Activated T-helper 1 cell treated with anti-CD3 and anti-CD28 coated beads, Interleukin-12 subunit alpha, Interleukin-12 subunit beta, Interleukin-2, Interleukin-4 antibody, amounts not matched to agents 30 ng/mL and 10 ng/mL and 1 ng/mL, durations not matched to agents 14 hours and 24 hours and 36 hours (primary cell): ENCODE measurements around the gene CEP164. TPM values are rescaled to one million over a fixed set of nuclear protein-coding genes. Genes with fewer than 3 reads are reported as not detected.

ENCODE experiments used
- DNase-seq: peaks from one replicate; pipeline ENCODE4 v3.0.0; 2021; ENCODE audit warnings: low spot score
- H3K27ac Mint-ChIP-seq: one replicate; pipeline ENCODE4 v1.8.0; 2021; ENCODE audit warnings: mild to moderate bottlenecking, mixed read lengths
- H3K27me3 Mint-ChIP-seq: one replicate; pipeline ENCODE4 v1.8.0; 2022; ENCODE audit warnings: mild to moderate bottlenecking, moderate library complexity, mixed read lengths; ENCODE audit not compliant: insufficient read depth
- H3K36me3 Mint-ChIP-seq: one replicate; pipeline ENCODE4 v1.8.0; 2021; ENCODE audit warnings: low read depth, mixed read lengths
- H3K4me1 Mint-ChIP-seq: one replicate; pipeline ENCODE4 v1.8.0; 2021; ENCODE audit warnings: low read depth, mixed read lengths
- H3K4me3 Mint-ChIP-seq: one replicate; pipeline ENCODE4 v1.8.0; 2021; ENCODE audit warnings: mild to moderate bottlenecking, moderate library complexity, mixed read lengths
- H3K9me3 Mint-ChIP-seq: one replicate; pipeline ENCODE4 v1.8.0; 2021; ENCODE audit warnings: mixed read lengths
- intact Hi-C: fragments of 100-400 bp; cut with micrococcal nuclease; formaldehyde crosslinking; loops from one replicate; pipeline ENCODE4 v1.15.1; 2024
- total RNA-seq: library from RNA; stranded (reverse); gene quantifications from 2 replicates; pipeline ENCODE4 v1.2.3, GENCODE V29; 2022

CEP164 gene
- total RNA-seq, 1 donor from 2014 or later, result 37.2 TPM

- no peak for DNase-seq
- Mint-ChIP-seq H3K36me3 (peaks cover 6% of the 10 kb centered on the region), H3K9me3 (no peaks in the 10 kb centered on the region), H3K27ac (no peak overlapping the region), H3K4me1 (no peaks in the 10 kb centered on the region), H3K4me3 (no peak overlapping the region), H3K27me3 (no peaks in the 10 kb centered on the region)
- intact Hi-C loops, result no loop called here
Observed at GRCh38 chr11:117413616-117414015, 86.0 kb downstream of the CEP164 start.

DNA sequence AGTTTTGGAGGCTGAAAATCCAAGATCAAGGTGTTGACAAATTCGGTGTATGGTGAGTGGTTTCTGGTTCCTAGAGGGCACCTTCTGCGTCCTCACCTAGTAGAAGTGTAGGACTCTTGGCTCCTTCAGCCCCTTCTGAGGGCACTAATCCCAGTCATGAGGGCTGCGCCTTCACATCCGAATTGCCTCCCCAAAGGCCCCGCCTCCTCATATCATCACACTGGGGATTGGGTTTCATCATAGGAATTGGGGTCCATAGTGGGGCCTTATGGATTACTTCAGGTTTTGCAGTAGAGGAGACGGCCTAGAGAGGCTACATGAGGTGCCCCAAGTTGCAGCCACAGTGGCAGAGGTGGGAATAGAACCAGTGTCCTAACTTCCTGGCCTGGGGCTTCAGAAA is 87.1 kb downstream of the CEP164 start:
- H3K9me3 Mint-ChIP-seq, result no peaks in the 10 kb centered on the region
- no peak for DNase-seq
- no peak overlapping the region for H3K4me3 Mint-ChIP-seq
- no peaks in the 10 kb centered on the region for H3K4me1 Mint-ChIP-seq
- no peaks in the 10 kb centered on the region for H3K27me3 Mint-ChIP-seq
- no peak overlapping the region for H3K27ac Mint-ChIP-seq
- intact Hi-C loops, result no loop called here
- peaks cover 2% of the 10 kb centered on the region for H3K36me3 Mint-ChIP-seq

DNA sequence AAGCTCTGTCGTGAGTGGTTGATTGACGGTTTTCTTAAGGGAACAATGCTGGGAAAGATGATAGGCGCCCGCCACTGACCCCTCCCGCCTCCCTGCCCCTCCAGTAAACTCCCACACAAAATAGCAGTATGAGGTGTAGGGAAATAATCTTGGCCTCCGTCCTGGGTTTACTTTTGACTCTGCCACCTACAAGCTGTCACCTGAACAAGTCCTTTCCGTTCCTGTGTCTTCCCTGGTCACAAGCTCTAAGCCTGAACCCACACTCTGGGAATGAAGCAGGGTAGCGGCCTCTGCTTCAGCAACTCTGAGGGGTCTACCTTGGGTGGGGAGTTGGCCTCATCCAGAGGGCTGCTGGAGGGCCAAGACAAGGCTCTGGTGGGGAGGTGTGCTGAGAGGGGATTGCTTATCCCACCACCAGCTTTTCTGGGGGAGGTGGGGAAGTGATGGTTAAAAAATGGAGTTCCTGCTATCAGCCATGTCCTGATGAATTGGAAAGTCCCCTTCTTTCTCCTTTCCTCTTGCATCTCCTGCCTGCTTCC is 87.8 kb downstream of the CEP164 start:
- intact Hi-C loops, result no loop called here
- Mint-ChIP-seq H3K4me1 (no peaks in the 10 kb centered on the region), H3K27me3 (no peaks in the 10 kb centered on the region), H3K9me3 (no peaks in the 10 kb centered on the region), H3K36me3 (no peaks in the 10 kb centered on the region), H3K27ac (no peak overlapping the region), H3K4me3 (no peak overlapping the region)
- DNase-seq, result no peak

- no peak overlapping the region for H3K4me3 Mint-ChIP-seq
- H3K4me1 Mint-ChIP-seq, result no peaks in the 10 kb centered on the region
- H3K27me3 Mint-ChIP-seq, result no peaks in the 10 kb centered on the region
- DNase-seq, result no peak
- intact Hi-C loops, result no loop called here
- no peak overlapping the region for H3K27ac Mint-ChIP-seq
- H3K9me3 Mint-ChIP-seq, result no peaks in the 10 kb centered on the region
- H3K36me3 Mint-ChIP-seq, result no peaks in the 10 kb centered on the region
Observed at GRCh38 chr11:117417342-117417741, 89.7 kb downstream of the CEP164 start.

GRCh38 chr11:117417856-117418255 is 90.2 kb downstream of the CEP164 start:
- DNase-seq, result no peak
- Mint-ChIP-seq H3K9me3 (no peaks in the 10 kb centered on the region), H3K4me3 (no peak overlapping the region), H3K36me3 (no peaks in the 10 kb centered on the region), H3K4me1 (no peaks in the 10 kb centered on the region), H3K27ac (no peak overlapping the region), H3K27me3 (no peaks in the 10 kb centered on the region)
- intact Hi-C loops, result no loop called here

DNA sequence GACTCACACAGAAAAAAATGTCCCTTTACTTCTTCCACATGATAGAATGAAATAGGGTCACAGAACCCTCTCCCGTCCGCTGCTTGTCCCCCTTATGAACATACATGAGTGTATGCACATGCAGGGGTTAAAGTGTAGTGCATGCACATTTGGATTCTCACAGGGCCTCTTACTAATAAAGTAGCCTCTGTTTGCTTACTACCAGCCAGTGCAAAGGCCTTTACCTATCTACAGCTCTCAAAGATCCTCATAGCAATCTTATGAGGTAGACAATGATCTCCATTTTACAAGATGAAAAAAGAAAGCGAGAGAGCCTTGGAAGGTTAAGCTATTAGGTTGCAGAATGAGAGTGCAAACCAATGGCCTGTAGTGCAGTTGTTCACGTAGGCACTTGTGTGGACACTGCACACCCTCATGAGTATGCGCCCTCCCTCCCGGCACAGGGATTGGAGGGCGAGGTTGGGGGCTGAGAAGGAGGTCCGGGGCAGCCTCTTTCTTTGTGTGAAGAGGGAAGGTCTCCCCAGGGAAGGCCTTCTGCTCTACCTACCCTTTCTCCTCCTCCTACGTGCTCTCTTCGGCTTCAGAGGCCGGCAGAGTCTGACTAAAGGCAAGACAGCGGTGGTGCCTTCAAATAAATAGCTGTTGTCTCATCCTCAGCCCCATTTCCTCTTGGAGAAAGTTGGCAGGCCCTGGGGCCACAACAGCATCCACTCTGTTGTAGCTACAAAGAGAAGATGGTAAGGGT is 91.3 kb downstream of the CEP164 start:
- Mint-ChIP-seq H3K27me3 (no peaks in the 10 kb centered on the region), H3K4me3 (no peak overlapping the region), H3K4me1 (no peaks in the 10 kb centered on the region), H3K27ac (no peak overlapping the region), H3K9me3 (no peaks in the 10 kb centered on the region), H3K36me3 (no peaks in the 10 kb centered on the region)
- no peak for DNase-seq
- intact Hi-C loops, result no loop called here

GRCh38 chr11:117419482-117420142 is 92.0 kb downstream of the CEP164 start:
- Mint-ChIP-seq H3K4me1 (no peaks in the 10 kb centered on the region), H3K4me3 (no peak overlapping the region), H3K27ac (no peak overlapping the region), H3K9me3 (no peaks in the 10 kb centered on the region), H3K27me3 (no peaks in the 10 kb centered on the region), H3K36me3 (no peaks in the 10 kb centered on the region)
- no peak for DNase-seq
- intact Hi-C loops, result loop anchor here (10.0 kb wide), 1 partner anchor 635 kb away; no protein-coding TSS in a partner anchor

DNA sequence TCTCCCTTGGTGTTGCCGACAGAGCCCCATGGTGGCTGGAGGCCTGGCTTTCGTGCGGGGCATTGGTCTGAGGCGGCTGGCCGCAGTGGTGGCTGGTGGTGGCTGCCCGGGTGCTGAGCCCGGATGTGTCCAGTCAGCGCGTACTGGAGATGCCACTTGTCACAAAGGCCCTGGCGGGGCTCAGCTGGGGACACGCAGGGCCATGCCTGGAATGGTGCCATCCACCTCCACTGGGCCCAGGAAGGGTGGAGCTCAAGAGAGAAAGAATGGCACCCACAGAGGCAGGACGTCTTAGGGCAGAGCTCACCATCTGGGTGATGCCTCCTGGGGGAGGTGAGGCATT is 92.5 kb downstream of the CEP164 start:
- Mint-ChIP-seq H3K9me3 (no peaks in the 10 kb centered on the region), H3K27ac (no peak overlapping the region), H3K27me3 (no peaks in the 10 kb centered on the region), H3K4me1 (no peaks in the 10 kb centered on the region), H3K36me3 (no peaks in the 10 kb centered on the region), H3K4me3 (no peak overlapping the region)
- DNase-seq, result no peak
- intact Hi-C loops, result loop anchor here (10.0 kb wide), 1 partner anchor 635 kb away; no protein-coding TSS in a partner anchor

- Mint-ChIP-seq H3K27ac (no peak overlapping the region), H3K4me3 (no peak overlapping the region), H3K36me3 (no peaks in the 10 kb centered on the region), H3K9me3 (no peaks in the 10 kb centered on the region), H3K27me3 (no peaks in the 10 kb centered on the region), H3K4me1 (no peaks in the 10 kb centered on the region)
- no peak for DNase-seq
- intact Hi-C loops, result loop anchor here (10.0 kb wide), 1 partner anchor 634 kb away; no protein-coding TSS in a partner anchor
Observed at GRCh38 chr11:117420598-117420997, 92.9 kb downstream of the CEP164 start.

DNA sequence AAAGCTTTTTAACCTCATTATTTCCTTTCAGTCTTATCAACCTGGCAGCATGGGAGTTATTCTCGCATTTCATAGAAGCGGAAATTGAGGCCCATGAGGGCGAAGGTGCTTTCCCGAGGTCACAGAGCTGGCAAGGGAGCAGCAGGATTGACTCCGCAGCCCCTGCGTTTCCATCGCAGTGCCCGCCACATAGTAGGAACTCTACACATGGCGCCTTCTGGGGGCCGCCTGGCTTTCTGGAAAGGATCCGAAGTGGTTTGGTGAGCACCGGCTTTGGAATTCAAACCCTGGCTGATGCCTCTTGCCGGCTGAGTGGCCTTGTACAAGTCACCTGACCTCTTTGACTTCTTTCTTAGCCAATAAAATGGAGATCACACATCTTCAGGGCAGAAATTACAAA is 93.4 kb downstream of the CEP164 start:
- intact Hi-C loops, result loop anchor here (10.0 kb wide), 1 partner anchor 634 kb away; no protein-coding TSS in a partner anchor
- Mint-ChIP-seq H3K9me3 (no peaks in the 10 kb centered on the region), H3K27ac (no peak overlapping the region)

DNA sequence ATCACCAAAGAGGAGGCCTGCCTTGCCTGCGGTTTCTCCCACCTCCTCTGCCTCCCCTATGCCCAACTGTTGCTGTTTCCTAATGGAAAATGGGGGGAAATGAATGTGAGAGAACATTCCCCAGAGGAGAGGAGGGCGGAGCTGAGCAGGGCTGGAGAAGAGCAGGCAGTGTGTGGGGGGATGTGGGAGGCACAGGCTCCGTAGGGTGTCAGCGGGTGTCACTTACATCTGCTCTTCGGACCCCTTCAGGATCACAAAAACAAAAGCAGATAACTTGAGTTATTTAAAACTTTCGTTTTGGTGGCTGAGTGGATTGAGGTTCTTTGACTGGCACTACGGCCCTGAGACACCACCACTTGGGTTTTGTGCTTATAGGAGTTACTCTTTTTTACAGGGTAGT is 93.8 kb downstream of the CEP164 start:
- H3K4me3 Mint-ChIP-seq, result no peak overlapping the region
- no peaks in the 10 kb centered on the region for H3K9me3 Mint-ChIP-seq
- intact Hi-C loops, result loop anchor here (10.0 kb wide), 1 partner anchor 633 kb away; no protein-coding TSS in a partner anchor
- H3K27me3 Mint-ChIP-seq, result no peaks in the 10 kb centered on the region
- no peak for DNase-seq
- no peaks in the 10 kb centered on the region for H3K4me1 Mint-ChIP-seq
- no peak overlapping the region for H3K27ac Mint-ChIP-seq
- H3K36me3 Mint-ChIP-seq, result no peaks in the 10 kb centered on the region

More for the DNA sequence above, 93.4 kb downstream of the CEP164 start:
- Mint-ChIP-seq H3K27me3 (no peaks in the 10 kb centered on the region), H3K4me3 (no peak overlapping the region), H3K36me3 (no peaks in the 10 kb centered on the region), H3K4me1 (no peaks in the 10 kb centered on the region)
- DNase-seq, result no peak

GRCh38 chr11:117423046-117423575 is 95.5 kb downstream of the CEP164 start:
- H3K4me1 Mint-ChIP-seq, result no peaks in the 10 kb centered on the region
- DNase-seq, result no peak
- peaks cover 3% of the 10 kb centered on the region for H3K27me3 Mint-ChIP-seq
- no peaks in the 10 kb centered on the region for H3K9me3 Mint-ChIP-seq
- no peaks in the 10 kb centered on the region for H3K36me3 Mint-ChIP-seq
- no peak overlapping the region for H3K27ac Mint-ChIP-seq
- intact Hi-C loops, result loop anchor here (10.0 kb wide), 1 partner anchor 632 kb away; no protein-coding TSS in a partner anchor
- H3K4me3 Mint-ChIP-seq, result no peak overlapping the region

DNA sequence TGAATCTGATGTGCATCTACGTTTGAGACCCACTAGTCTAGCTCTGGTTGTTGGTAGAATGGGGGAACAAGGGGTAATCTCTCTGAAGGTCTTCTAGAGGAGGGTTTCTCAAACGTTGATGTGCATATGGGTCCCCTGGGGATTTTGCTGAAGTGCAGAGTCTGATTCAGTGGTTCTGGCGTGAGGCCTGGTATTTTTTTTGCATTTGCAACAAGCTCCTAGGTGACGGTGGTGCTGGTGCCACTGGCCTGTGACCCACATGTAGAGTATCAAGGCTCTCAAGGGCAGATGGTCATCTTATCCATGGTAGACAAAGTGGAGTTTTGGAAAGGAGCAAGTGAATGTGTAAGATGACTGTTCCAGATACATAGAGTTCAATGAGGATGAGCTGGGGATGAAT is 97.1 kb downstream of the CEP164 start:
- Mint-ChIP-seq H3K27ac (no peak overlapping the region), H3K36me3 (no peaks in the 10 kb centered on the region), H3K4me3 (no peak overlapping the region), H3K27me3 (peaks cover 3% of the 10 kb centered on the region), H3K4me1 (no peaks in the 10 kb centered on the region), H3K9me3 (no peaks in the 10 kb centered on the region)
- intact Hi-C loops, result loop anchor here (10.0 kb wide), 1 partner anchor 630 kb away; no protein-coding TSS in a partner anchor
- DNase-seq, result no peak
